Ramos (cell line): ENCODE data around the gene CYB5R3.

Source experiments
- in situ Hi-C: fragments of 300-500 bp; cut with MboI; formaldehyde crosslinking; loops from one replicate; pipeline ENCODE4 v1.14.3; 2022; ENCODE audit warnings: low sequenced_read_pairs; ENCODE audit not compliant: unreplicated experiment

Gene CYB5R3

DNA sequence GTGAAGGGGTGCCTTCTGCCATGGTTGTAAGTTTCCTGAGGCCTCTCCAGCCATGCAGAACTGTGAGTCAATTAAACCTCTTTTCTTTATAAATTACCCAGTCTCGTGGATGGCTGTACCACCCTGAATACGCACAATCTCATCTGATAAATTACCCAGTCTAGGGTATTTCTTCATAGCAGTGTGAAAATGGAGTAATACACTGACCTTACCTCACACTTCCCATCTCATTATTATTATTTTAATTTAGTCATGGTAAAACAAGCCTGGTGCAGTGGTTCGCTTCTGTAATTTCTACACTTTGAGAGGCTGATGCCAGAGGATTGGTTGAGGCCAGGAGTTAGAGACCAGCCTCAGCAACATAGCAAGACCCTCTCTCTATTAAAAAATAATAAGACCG, 30.5 kb upstream of the CYB5R3 start:
- in situ Hi-C loops = loop anchor here (10.0 kb wide), 1 partner anchor 85 kb away; no protein-coding TSS in a partner anchor

GRCh38 chr22:42678894-42679293, 29.7 kb upstream of the CYB5R3 start:
- in situ Hi-C loops = loop anchor here (10.0 kb wide), 1 partner anchor 86 kb away; no protein-coding TSS in a partner anchor

DNA sequence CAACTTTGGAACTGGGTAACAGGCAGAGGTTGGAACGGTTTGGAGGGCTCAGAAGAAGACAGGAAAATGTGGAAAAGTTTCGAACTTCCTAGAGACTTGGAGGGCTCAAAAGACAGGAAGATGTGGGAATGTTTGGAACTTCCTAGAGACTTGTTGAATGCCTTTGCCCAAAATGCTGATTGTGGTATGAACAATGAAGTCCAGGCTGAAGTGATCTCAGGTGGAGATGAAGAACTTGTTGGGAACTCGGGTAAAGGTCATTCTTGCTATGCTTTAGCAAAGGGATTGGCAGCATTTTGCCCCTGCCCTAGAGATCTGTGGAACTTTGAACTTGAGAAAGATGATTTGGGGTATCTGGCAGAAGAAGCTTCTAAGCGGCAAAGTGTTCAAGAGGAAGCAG, 28.7 kb upstream of the CYB5R3 start:
- in situ Hi-C loops = loop anchor here (10.0 kb wide), 1 partner anchor 87 kb away; no protein-coding TSS in a partner anchor

DNA sequence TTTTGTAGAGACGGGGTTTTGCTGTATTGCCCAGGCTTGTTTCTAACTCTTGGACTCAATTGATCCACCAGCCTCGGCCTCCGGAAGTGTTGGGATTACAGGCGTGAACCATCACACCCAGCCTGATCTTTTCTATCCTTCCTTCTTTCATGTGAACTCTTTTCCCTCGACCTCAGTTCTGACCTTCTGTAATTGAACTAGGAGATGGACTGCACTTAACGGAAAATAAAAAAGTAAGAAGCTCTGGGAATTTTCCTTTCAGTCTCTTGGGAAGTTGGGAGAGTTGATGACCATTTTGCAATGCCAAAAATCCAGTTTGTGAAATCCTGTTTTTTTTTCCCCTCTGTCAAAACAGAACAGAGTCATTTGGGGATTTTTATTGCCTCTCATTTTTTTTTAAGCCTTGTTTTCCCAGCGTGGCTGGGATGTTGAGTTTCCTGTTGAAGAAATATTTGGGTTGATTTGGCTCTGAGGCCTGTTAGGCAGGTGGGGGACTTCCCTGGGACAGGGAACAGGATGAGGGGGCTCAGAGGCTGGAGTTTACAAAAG, 26.9 kb upstream of the CYB5R3 start:
- in situ Hi-C loops = loop anchor here (10.0 kb wide), 1 partner anchor 89 kb away; no protein-coding TSS in a partner anchor

DNA sequence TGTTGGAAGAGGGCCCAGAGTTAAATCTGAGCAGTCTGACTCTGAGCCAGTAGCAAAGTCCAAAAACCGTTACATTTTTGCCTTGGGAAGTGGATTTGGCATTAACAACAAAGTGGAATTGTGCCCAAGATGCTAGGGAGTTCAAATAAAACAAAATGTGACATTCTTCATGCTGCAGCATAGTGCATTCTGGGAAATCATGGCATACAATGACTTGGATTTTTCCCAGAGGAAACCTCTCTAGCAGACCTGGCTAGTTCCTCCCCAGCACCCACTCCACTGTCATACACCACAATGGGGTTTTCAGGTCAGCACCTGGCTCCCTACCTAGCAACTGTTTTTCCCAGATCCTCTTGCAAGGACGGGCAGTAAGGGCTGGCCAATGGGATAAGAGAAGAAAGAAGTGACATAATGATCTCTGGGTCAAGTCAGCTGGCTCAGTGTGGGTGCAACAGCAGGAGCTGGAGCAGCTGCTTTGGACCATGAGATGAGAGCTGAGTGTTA, 24.8 kb upstream of the CYB5R3 start:
- in situ Hi-C loops = loop anchor here (10.0 kb wide), 1 partner anchor 91 kb away; no protein-coding TSS in a partner anchor

- in situ Hi-C loops = loop anchor here (10.0 kb wide), 1 partner anchor 92 kb away; no protein-coding TSS in a partner anchor
Observed at GRCh38 chr22:42673071-42673470, 23.9 kb upstream of the CYB5R3 start.

DNA sequence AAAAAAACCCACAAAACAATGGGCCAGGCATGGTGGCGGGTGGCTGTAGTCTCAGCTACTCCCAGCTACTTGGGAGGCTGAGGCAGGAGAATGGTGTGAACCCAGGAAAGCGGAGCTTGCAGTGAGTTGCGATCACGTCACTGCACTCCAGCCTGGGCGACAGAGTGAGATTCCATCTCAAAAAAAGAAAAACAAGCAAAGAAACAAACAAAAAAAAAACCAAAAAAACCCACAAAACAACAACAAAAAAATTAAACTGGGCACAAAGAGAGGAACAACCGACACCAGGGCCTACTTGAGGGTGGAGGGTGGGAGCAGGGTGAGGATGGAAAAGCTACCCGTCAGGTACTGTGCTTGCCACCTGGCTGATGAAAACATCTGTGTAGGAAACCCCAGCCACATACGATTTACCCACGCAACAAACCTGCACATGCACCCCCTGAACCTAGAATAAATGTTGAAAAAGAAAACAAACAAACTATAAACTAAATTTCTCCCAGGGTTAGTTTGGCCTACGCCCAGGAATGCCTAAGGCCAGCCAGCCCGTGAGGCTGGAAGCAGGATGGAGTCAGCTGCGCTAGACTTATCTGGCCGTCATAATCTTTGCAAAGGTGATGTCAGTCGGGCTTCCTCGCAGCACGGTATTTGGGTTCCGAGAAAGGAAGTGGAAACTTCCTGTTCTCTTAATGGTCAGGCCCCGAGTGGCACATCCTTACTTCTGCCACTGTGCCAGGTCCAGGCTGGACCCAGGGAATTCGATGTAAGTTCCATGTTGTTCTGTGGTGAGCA, 21.9 kb upstream of the CYB5R3 start:
- in situ Hi-C loops = loop anchor here (10.0 kb wide), 1 partner anchor 94 kb away; no protein-coding TSS in a partner anchor

DNA sequence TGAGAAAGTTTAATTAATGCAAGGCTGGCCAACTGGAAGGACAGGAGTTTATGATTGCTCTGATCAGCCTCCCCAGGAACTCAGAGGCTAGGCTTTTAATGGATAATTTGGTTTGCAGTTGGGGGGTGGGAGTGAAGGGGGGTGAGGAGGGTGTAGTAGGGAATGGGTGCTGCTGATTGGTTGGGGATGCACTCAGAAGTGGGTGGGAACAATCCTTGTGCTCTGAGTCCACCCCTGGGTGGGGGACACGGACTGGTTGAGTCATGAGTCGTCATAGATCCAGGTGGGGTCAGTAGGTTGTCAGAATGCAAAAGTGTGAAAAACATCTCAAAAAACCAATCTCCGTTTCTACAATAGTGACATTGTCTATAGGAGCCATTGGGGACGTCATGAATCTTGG, 20.9 kb upstream of the CYB5R3 start:
- in situ Hi-C loops = loop anchor here (10.0 kb wide), 1 partner anchor 95 kb away; no protein-coding TSS in a partner anchor

- in situ Hi-C loops = loop anchor here (5.0 kb wide), 1 partner anchor 51 kb away; no protein-coding TSS in a partner anchor
Observed at GRCh38 chr22:42666393-42666792, 17.2 kb upstream of the CYB5R3 start.

DNA sequence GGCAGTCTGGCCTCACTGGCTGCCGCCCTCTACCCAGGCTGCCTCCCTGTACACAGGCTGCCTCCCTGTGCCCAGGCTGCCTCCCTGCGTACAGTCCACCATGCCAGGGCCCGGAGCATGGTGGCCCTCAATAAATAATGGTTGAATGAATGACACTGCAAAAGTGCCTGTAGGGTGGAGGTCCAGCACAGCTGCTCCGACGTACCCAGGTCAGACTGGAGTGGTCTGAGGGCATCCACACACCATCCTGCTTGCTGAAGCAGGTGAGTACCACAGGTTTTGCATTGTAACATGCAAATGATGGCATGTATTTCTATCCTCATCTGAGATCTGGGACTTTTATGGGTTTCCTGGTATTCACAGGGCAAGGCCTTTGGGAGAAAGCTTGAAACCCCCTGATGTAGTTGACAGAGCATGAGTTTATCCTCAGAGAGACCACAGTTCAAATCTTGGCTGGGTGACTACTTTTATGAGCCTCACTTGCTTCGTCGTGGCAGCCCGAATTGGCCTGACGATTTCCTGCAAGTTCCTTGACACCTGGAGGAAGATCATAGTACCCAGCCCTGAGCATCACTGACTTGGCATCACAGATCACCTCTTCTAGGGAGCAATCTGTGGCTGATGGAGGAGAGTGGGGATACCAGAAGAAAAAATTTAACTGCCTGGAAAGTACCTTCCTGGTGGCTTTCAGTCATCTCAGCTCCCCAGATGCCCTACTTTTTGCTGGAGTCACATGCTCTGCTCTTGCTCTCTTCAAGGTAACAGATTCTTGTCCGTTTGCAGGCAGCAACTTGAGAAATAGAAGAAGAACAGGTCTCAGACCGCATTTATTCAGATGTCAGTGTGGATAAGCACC, 16.0 kb upstream of the CYB5R3 start:
- in situ Hi-C loops = loop anchor here (5.0 kb wide), 1 partner anchor 52 kb away; no protein-coding TSS in a partner anchor

DNA sequence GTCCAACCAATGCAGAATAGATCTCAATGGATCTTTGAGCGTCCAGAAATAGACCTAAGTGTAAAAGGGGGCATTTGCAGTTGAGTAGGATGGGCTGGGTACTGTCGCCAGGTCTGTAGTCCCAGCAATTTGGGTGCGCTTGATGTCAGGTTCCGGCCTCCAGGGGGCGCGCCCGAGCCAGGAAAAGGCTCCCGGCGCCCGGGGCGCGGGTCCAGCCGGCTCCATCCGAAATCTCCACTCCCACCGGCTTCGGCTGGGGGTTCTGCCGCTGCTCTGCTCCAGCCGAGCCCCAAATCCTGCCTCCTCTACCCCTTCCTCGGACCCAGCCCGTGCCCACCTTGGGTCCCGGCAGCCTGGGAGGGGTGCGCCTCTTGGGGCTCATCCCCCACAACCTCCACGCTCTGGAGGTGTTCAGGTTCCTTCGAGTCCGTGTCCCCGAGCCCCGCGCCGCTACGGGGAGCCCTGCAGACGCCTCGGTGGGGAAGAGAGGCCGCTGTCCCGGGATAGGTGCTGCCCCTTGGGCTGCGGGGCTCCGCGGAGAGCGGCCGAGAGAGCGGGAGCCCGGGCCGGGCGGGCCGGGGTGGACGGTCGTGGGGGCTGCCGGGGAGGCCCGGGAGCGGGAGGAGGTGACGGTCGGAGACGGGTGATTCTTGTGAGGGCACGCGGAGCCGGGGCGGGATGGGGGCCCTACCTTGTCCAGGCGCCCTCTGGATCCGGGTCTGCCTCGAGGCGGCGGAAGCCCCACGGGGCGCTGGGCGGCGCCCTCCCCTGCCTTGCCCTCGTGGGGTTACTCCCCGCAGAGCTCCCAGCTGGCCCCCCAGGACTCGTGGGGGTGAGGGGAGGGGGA, 13.0 kb upstream of the CYB5R3 start:
- in situ Hi-C loops = no loop called here

GRCh38 chr22:42656578-42656977, 7.4 kb upstream of the CYB5R3 start:
- in situ Hi-C loops = no loop called here

GRCh38 chr22:42655693-42656092, 6.5 kb upstream of the CYB5R3 start:
- in situ Hi-C loops = no loop called here

DNA sequence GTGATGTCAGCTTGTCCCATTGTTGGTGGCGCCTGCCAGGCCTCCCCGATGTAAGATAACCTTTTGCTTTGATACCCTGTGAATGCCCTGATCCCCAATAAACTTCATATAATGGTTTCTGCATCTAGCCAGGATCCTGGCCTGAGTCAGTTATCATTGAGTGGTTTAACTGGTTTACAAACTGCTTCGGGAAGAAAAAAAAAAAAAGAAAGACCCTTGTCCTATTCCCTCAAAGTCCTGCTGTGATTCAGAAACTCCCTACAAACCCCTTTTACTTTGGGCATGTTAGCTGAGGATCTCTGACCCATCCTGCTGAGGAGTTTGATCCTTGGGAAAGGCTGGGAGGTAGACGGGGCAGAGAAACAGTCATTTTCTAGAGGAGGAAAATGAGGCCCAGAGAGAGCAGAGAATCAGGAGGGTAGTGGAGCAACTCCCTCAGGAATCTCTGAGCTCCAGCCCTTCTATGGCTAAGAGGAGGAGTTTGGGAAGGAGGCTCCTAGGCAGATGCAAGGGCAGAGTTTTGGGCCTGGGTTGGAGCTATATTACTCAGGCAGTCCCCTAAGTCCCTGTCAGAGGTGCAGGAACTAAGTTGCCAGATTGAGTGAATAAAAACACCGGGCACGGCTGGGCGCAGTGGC, 5.4 kb upstream of the CYB5R3 start:
- in situ Hi-C loops = no loop called here

DNA sequence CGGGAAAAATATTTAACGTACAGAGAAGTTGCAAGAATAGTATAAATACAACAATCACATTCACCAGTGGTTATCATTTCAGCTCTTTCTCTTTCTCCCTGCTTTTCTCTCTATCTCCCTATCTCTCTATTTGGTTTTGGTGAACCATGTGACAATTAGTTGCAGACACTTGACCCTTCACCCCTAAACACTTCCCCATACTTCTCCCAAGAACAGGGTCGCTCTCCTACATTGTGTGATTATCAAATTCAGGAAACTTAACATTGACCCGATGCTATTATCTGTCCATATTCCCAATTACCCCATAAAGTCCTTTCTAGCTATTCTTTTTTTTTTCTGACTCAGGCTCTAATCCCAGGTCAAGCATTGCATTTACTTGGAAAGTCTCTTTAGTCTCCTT, 4.8 kb upstream of the CYB5R3 start:
- in situ Hi-C loops = no loop called here

DNA sequence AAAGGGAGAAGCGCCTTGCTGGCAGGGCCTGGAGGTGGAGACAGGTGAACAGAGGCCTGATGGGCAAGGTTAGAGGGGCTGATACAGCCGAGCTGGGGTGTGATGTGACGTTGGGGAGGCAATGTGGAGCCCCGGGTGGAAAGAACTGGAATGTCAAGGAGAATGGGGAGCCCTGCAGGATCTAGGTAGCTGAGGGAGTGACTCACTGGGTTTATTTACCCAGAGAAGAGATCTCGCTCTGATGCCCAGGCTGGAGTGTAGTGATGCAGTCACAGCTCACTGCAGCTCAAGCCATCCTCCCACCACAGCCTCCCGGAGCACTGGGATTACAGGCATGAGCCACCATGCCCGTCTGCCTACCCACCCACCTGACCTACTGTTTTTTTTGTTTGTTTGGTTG, 1.9 kb upstream of the CYB5R3 start:
- in situ Hi-C loops = no loop called here

DNA sequence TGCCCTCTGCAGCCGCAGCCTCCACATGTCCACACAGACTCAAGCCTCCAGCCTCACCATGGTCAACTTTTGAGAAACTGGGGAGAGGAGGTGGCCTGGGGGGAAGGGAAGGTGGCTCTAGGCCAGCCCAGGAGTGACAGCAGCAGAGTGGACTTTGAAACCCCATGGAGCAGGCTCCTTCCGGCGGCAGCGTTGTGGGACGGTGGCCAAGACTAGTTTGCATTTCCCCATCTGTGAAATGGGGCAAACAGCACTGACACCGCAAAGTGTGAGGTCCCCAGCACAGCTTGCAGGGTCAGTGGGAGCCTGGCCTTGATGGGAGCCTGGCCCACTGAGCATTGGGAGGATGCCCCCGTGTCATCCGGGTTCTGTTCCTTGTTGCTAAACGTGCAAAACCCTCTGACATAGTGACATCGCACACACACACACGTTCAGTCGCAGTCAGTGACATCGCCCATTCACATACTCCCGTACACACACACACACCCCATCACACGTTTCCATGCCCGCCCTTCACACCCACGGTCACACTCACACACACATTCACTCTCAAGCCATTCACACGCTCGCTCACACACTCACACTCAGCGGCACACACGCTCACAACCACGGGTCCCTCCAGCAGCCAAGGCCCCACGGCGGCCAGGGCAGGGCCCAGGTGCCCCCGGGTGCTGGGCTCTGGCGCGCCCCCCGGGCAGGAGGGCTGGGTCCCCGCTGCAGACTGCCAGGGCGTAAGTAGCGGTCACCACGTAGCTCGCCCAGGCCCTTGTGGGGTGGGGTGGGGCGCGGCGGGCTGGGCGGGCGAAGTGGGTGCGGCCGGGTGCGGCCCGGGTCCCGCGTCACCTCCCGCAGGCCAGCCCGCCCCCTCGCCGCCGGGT, 585 bp downstream of the CYB5R3 start:
- in situ Hi-C loops = no loop called here

GRCh38 chr22:42648017-42648367, 1.2 kb downstream of the CYB5R3 start:
- in situ Hi-C loops = no loop called here
